ENCODE results near the gene CD37. TPM values are rescaled to one million over a fixed set of nuclear protein-coding genes. Genes with fewer than 3 reads are reported as not detected.

Gene CD37
- total RNA-seq, 1 experiment from 2014 or later = 0.76 TPM

DNA sequence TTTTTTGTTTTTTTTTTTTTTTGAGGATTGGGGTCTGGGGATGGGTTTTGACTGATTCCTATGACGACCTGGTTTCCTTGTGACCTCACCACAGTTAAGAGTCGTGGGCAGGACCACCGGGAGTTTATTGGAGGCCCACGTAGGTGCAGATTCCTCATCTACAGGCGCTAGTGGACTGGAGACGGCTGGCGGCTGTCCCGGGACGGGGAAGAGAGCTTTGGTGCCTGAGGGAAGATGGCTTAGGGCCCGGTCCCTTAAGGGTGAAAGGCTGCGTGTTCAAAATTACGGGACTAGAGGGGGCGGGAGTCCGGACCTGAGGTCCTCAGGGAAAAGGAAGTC is 27.7 kb downstream of the CD37 start:
- H3K9me2 ChIP-seq (ENCODE audit: insufficient read depth) = no peaks in the 10 kb centered on the region
- ChIA-PET RAD21 (ENCODE audit: low non-redundant PET in 1 of 2, low total read pairs in 2 of 2, uncharacterized antibody in 2 of 2, unreplicated experiment in 2 of 2) (interaction anchor here in 1 of 2 experiments (1.0 kb wide), 1 partner anchor 28 kb away, joined by 3 read pairs; no protein-coding TSS in a partner anchor), POLR2A (interaction anchor here (0.5 to 1.7 kb wide), 4 partner anchors 12 to 521 kb away, joined by 3 to 14 read pairs (median 4); partner anchors contain the start of genes ALDH16A1 and RRAS), CTCF (interaction anchor here (0.8 to 1.1 kb wide), 4 partner anchors 21 to 430 kb away, joined by 3 to 4 read pairs (median 3); partner anchors contain the start of gene DHDH)
- H3K27ac ChIP-seq (ENCODE audit: low read depth, low read length) = peak overlapping the region; percentile 94
- BruUV-seq (replicated peaks) = TSS peak; percentile 59
- no peaks in the 10 kb centered on the region for H4K20me1 ChIP-seq (ENCODE audit: insufficient read depth)
- H2AFZ ChIP-seq (ENCODE audit: low read depth, low read length, poor library complexity, severe bottlenecking) = peak overlapping the region; percentile 29
- no peaks in the 10 kb centered on the region for H3K27me3 ChIP-seq (ENCODE audit: insufficient read depth, low read length)
- no peaks in the 10 kb centered on the region for H3K9me3 ChIP-seq (ENCODE audit: control insufficient read depth in 1 of 2, insufficient read depth in 1 of 2, low read depth in 1 of 2, low read length in 2 of 2)
- intact Hi-C loops (cut with micrococcal nuclease) = loop anchor here (1.0 kb wide), 1 partner anchor 80 kb away; no protein-coding TSS in a partner anchor
- H3K36me3 ChIP-seq (ENCODE audit: control insufficient read depth in 1 of 2, insufficient read depth in 2 of 2, low read length in 2 of 2) = peaks cover 6 to 9% of the 10 kb centered on the region in 2 experiments; a peak in 3 of 4 replicates
- ATAC-seq (peak; percentile 4), DNase-seq (ENCODE audit: low read depth, low spot score) (no peak)
- H3K9ac ChIP-seq (ENCODE audit: low read length) = peak overlapping the region; percentile 97
- H3K4me1 ChIP-seq (ENCODE audit: control insufficient read depth in 1 of 2, insufficient read depth in 2 of 2, low read length in 2 of 2) = peaks cover 10 to 27% of the 10 kb centered on the region in 2 experiments
- peaks cover 4% of the 10 kb centered on the region; the same call in 1 of the 2 replicates for H3K79me2 ChIP-seq (ENCODE audit: insufficient read depth, low read length)
- peak overlapping the region; percentile 100 for H3K4me2 ChIP-seq (ENCODE audit: low read length)
- TF ChIP-seq ELF1 (IDR thresholded peaks at IDR 0.05; ENCODE audit: borderline replicate concordance, low read depth) = no peak
- TF ChIP-seq, protein P1, sequence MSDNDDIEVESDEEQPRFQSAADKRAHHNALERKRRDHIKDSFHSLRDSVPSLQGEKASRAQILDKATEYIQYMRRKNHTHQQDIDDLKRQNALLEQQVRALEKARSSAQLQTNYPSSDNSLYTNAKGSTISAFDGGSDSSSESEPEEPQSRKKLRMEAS (IDR thresholded peaks at IDR 0.05) = no peak
- no peak for TF ChIP-seq CBX3 (IDR thresholded peaks at IDR 0.05; ENCODE audit: low read depth)
- H3K4me3 ChIP-seq (replicated peaks in 1 of 2; ENCODE audit: low read depth in 1 of 2, low read length in 2 of 2) = peak overlapping the region; percentile 93

DNA sequence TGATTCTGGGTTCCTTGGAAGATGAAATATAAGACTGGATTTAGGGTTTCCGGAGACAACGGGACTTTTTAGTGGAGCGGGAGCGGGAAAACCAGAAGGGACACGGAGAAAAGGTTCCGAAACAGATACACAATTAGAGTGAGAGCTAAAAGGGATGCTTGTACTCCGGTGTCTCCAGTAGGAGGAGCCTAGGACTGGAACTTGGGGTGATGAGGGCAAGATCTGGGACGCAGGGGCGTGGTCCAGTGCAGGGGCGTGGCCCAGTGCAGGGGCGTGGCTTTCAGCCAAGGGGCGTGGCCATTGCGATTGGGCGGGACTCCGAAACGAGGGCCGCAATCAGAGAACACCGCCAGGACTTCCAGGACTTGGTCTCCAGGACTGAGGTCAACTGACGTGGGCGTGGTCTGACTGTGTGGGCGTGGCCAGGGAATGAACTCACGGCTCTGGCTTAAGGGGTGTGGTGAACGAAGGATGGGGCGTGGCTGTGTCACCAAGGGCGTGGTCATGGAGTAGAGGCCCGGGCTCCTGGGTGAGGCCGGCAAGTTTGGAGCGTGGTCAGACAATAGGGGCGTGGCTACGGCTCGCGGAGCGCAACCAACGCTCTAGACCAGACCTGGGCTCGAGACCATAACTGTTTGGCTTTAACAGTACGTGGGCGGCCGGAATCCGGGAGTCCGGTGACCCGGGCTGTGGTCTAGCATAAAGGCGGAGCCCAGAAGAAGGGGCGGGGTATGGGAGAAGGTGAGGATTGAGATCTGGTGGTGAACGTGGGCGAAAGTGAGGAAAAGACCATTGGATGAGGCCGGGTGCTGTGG is 28.3 kb downstream of the CD37 start, which contains the start of gene DKKL1:
Gene DKKL1 (plus strand): TSS at position 610 of the 815 bp plus-strand sequence. CDS start 122 bp downstream, at position 732.
- ATAC-seq = peak; percentile 86
- intact Hi-C loops (cut with micrococcal nuclease) = loop anchor here (1.0 kb wide), 1 partner anchor 80 kb away; no protein-coding TSS in a partner anchor
- H3K27ac ChIP-seq (ENCODE audit: low read depth, low read length) = peak within 1 kb of the TSS; percentile 94
- no peak for TF ChIP-seq EZH2 (IDR thresholded peaks at IDR 0.05)
- no peak for TF ChIP-seq ZNF274 (IDR thresholded peaks at IDR 0.05; ENCODE audit: low read depth, low read length)
- TF ChIP-seq, protein P2, sequence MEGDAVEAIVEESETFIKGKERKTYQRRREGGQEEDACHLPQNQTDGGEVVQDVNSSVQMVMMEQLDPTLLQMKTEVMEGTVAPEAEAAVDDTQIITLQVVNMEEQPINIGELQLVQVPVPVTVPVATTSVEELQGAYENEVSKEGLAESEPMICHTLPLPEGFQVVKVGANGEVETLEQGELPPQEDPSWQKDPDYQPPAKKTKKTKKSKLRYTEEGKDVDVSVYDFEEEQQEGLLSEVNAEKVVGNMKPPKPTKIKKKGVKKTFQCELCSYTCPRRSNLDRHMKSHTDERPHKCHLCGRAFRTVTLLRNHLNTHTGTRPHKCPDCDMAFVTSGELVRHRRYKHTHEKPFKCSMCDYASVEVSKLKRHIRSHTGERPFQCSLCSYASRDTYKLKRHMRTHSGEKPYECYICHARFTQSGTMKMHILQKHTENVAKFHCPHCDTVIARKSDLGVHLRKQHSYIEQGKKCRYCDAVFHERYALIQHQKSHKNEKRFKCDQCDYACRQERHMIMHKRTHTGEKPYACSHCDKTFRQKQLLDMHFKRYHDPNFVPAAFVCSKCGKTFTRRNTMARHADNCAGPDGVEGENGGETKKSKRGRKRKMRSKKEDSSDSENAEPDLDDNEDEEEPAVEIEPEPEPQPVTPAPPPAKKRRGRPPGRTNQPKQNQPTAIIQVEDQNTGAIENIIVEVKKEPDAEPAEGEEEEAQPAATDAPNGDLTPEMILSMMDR (IDR thresholded peaks at IDR 0.05 in 2 of 3, conservative IDR thresholded peaks at IDR 0.05 in 1 of 3; ENCODE audit: borderline replicate concordance in 1 of 3, insufficient read depth in 1 of 3, low read depth in 2 of 3, low read length in 2 of 3) = peak in 1 of 3 experiments; percentile 22; a peak in 3 of 6 replicates
- TF ChIP-seq ELF1 (IDR thresholded peaks at IDR 0.05; ENCODE audit: borderline replicate concordance, low read depth) = no peak
- TF ChIP-seq, protein P3, sequence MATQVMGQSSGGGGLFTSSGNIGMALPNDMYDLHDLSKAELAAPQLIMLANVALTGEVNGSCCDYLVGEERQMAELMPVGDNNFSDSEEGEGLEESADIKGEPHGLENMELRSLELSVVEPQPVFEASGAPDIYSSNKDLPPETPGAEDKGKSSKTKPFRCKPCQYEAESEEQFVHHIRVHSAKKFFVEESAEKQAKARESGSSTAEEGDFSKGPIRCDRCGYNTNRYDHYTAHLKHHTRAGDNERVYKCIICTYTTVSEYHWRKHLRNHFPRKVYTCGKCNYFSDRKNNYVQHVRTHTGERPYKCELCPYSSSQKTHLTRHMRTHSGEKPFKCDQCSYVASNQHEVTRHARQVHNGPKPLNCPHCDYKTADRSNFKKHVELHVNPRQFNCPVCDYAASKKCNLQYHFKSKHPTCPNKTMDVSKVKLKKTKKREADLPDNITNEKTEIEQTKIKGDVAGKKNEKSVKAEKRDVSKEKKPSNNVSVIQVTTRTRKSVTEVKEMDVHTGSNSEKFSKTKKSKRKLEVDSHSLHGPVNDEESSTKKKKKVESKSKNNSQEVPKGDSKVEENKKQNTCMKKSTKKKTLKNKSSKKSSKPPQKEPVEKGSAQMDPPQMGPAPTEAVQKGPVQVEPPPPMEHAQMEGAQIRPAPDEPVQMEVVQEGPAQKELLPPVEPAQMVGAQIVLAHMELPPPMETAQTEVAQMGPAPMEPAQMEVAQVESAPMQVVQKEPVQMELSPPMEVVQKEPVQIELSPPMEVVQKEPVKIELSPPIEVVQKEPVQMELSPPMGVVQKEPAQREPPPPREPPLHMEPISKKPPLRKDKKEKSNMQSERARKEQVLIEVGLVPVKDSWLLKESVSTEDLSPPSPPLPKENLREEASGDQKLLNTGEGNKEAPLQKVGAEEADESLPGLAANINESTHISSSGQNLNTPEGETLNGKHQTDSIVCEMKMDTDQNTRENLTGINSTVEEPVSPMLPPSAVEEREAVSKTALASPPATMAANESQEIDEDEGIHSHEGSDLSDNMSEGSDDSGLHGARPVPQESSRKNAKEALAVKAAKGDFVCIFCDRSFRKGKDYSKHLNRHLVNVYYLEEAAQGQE (IDR thresholded peaks at IDR 0.05; ENCODE audit: low read depth) = no peak
- TF ChIP-seq TCF7L2 (IDR thresholded peaks at IDR 0.05; ENCODE audit: borderline replicate concordance, extremely low read depth, insufficient read depth, insufficient read length) = no peak
- TF ChIP-seq ZFX (IDR thresholded peaks at IDR 0.05) = no peak
- TF ChIP-seq JUND (IDR thresholded peaks at IDR 0.05) = no peak
- TF ChIP-seq SP1 (IDR thresholded peaks at IDR 0.05; ENCODE audit: low read depth) = peak; percentile 68

More for the DNA sequence above, 28.3 kb downstream of the CD37 start, which contains the start of gene DKKL1:
- no peaks in the 10 kb centered on the region for H3K9me2 ChIP-seq (ENCODE audit: insufficient read depth)
- peaks cover 4% of the 10 kb centered on the region; the same call in 1 of the 2 replicates for H3K79me2 ChIP-seq (ENCODE audit: insufficient read depth, low read length)
- H3K27me3 ChIP-seq (ENCODE audit: insufficient read depth, low read length) = no peaks in the 10 kb centered on the region
- H3K9me3 ChIP-seq (ENCODE audit: control insufficient read depth in 1 of 2, insufficient read depth in 1 of 2, low read depth in 1 of 2, low read length in 2 of 2) = no peaks in the 10 kb centered on the region; a peak in 1 of 4 replicates
- peaks cover 10 to 27% of the 10 kb centered on the region in 2 experiments for H3K4me1 ChIP-seq (ENCODE audit: control insufficient read depth in 1 of 2, insufficient read depth in 2 of 2, low read length in 2 of 2)
- peak within 1 kb of the TSS; percentile 97 for H3K9ac ChIP-seq (ENCODE audit: low read length)
- BruUV-seq (replicated peaks) = no TSS peak
- H2AFZ ChIP-seq (ENCODE audit: low read depth, low read length, poor library complexity, severe bottlenecking) = peak within 1 kb of the TSS; percentile 29
- RAD21 ChIA-PET (ENCODE audit: low non-redundant PET in 1 of 2, low total read pairs in 2 of 2, uncharacterized antibody in 2 of 2, unreplicated experiment in 2 of 2) = interaction anchor here in 1 of 2 experiments (1.0 kb wide), 1 partner anchor 28 kb away, joined by 3 read pairs; no protein-coding TSS in a partner anchor
- POLR2A ChIA-PET = interaction anchor here (0.7 to 1.7 kb wide), 3 partner anchors 12 to 277 kb away, joined by 3 to 14 read pairs (median 4); partner anchors contain the start of genes ALDH16A1 and RRAS
- H4K20me1 ChIP-seq (ENCODE audit: insufficient read depth) = no peaks in the 10 kb centered on the region
- H3K4me2 ChIP-seq (ENCODE audit: low read length) = peak within 1 kb of the TSS; percentile 100
- H3K4me3 ChIP-seq (replicated peaks in 1 of 2; ENCODE audit: low read depth in 1 of 2, low read length in 2 of 2) = peak within 1 kb of the TSS; percentile 93
- H3K36me3 ChIP-seq (ENCODE audit: control insufficient read depth in 1 of 2, insufficient read depth in 2 of 2, low read length in 2 of 2) = peaks cover 5 to 6% of the 10 kb centered on the region in 2 experiments; a peak in 2 of 4 replicates
- CTCF ChIA-PET = interaction anchor here (0.6 to 1.1 kb wide), 5 partner anchors 21 to 939 kb away, joined by 3 to 4 read pairs (median 3); partner anchors contain the start of gene DHDH
- peak; percentile 99 for DNase-seq (ENCODE audit: low read depth, low spot score)
